WERI-Rb-1 (cell line): ENCODE results near the gene DCLK2.

Source experiments
- DNase-seq: peaks from one replicate; pipeline ENCODE4 v3.0.0-alpha.2; 2020
- H3K27ac ChIP-seq: fragments of 250-450 bp; sonication (Bioruptor Pico); 2 replicates; pipeline ENCODE4 v1.5.1; 2020; ENCODE audit warnings: mild to moderate bottlenecking, moderate library complexity
- H3K27me3 ChIP-seq: fragments of 250-450 bp; sonication (Bioruptor Pico); 2 replicates; pipeline ENCODE4 v1.5.1; 2021; ENCODE audit warnings: mild to moderate bottlenecking, low read depth, moderate library complexity; ENCODE audit not compliant: insufficient read depth, severe bottlenecking
- H3K36me3 ChIP-seq: fragments of 250-450 bp; sonication (Bioruptor Pico); 2 replicates; pipeline ENCODE4 v1.5.1; 2020; ENCODE audit warnings: mild to moderate bottlenecking, moderate library complexity
- H3K4me3 ChIP-seq: 2 replicates; pipeline ENCODE4 v1.5.1; 2011; ENCODE audit warnings: low read depth, mild to moderate bottlenecking, control low read depth, low read length
- H3K9me3 ChIP-seq: fragments of 250-450 bp; sonication (Bioruptor Pico); 2 replicates; pipeline ENCODE4 v1.5.1; 2021; ENCODE audit warnings: mild to moderate bottlenecking, moderate library complexity; ENCODE audit not compliant: severe bottlenecking
- CTCF ChIP-seq: IDR thresholded peaks from 2 replicates; pipeline ENCODE4 v1.5.1; 2011; ENCODE audit warnings: low read depth, mild to moderate bottlenecking, control low read depth, inconsistent platforms, low read length

DCLK2 gene

GRCh38 chr4:150164956-150165629 lies 86.8 kb downstream of the DCLK2 start:
- TF ChIP-seq CTCF = no peak
- Histone ChIP-seq H3K36me3 (no peaks in the 10 kb centered on the region), H3K27me3 (no peaks in the 10 kb centered on the region), H3K27ac (no peak overlapping the region), H3K4me3 (no peak overlapping the region), H3K9me3 (no peaks in the 10 kb centered on the region)
- no peak for DNase-seq

GRCh38 chr4:150167054-150167453 lies 88.8 kb downstream of the DCLK2 start:
- H3K27ac ChIP-seq = no peak overlapping the region
- H3K9me3 ChIP-seq = no peaks in the 10 kb centered on the region
- no peak overlapping the region for H3K4me3 ChIP-seq
- DNase-seq = no peak
- no peak for TF ChIP-seq CTCF
- no peaks in the 10 kb centered on the region for H3K36me3 ChIP-seq
- H3K27me3 ChIP-seq = no peaks in the 10 kb centered on the region

GRCh38 chr4:150173432-150173861 lies 95.2 kb downstream of the DCLK2 start:
- TF ChIP-seq CTCF = no peak

GRCh38 chr4:150173982-150174398 lies 95.7 kb downstream of the DCLK2 start:
- Histone ChIP-seq H3K36me3 (no peaks in the 10 kb centered on the region), H3K9me3 (no peaks in the 10 kb centered on the region), H3K27ac (no peak overlapping the region), H3K27me3 (no peaks in the 10 kb centered on the region), H3K4me3 (no peak overlapping the region)
- DNase-seq = no peak
- no peak for TF ChIP-seq CTCF

More at GRCh38 chr4:150173432-150173861, 95.2 kb downstream of the DCLK2 start:
- Histone ChIP-seq H3K36me3 (no peaks in the 10 kb centered on the region), H3K27me3 (no peaks in the 10 kb centered on the region), H3K9me3 (no peaks in the 10 kb centered on the region), H3K4me3 (no peak overlapping the region), H3K27ac (no peak overlapping the region)
- DNase-seq = no peak

- H3K9me3 ChIP-seq = no peaks in the 10 kb centered on the region
- no peak overlapping the region for H3K27ac ChIP-seq
- DNase-seq = no peak
- no peaks in the 10 kb centered on the region for H3K36me3 ChIP-seq
- H3K4me3 ChIP-seq = no peak overlapping the region
- no peaks in the 10 kb centered on the region for H3K27me3 ChIP-seq
- TF ChIP-seq CTCF = no peak
These were observed 98.3 kb downstream of the DCLK2 start for GRCh38 chr4:150176547-150176946.

GRCh38 chr4:150178161-150178560 lies 99.9 kb downstream of the DCLK2 start:
- no peaks in the 10 kb centered on the region for H3K27me3 ChIP-seq
- H3K9me3 ChIP-seq = no peaks in the 10 kb centered on the region
- TF ChIP-seq CTCF = no peak
- no peak for DNase-seq
- H3K27ac ChIP-seq = no peak overlapping the region
- H3K4me3 ChIP-seq = no peak overlapping the region
- H3K36me3 ChIP-seq = no peaks in the 10 kb centered on the region
